Activated B cell treated with CpG ODN at 0.5 μM for 24 hours (primary cell): ENCODE measurements around the gene SLC6A8. TPM values are rescaled to one million over a fixed set of nuclear protein-coding genes. Genes with fewer than 3 reads are reported as not detected.

Experiments used
- ATAC-seq: fragments of 200-7000 bp; cut with Tn5 transposase; one replicate; pipeline ENCODE4 v1.10.0; 2021; ENCODE audit warnings: low read depth, mild to moderate bottlenecking, moderate library complexity
- CTCF ChIA-PET: fragments of 350-600 bp; sonication (Branson Sonifier 250); formaldehyde crosslinking; loops from one replicate; lab custom pipeline; 2021; ENCODE audit warnings: antibody characterized with exemption; lab: Charles Lee
- POLR2A ChIA-PET: fragments of 350-600 bp; sonication (Branson Sonifier 250); formaldehyde crosslinking; loops from one replicate; lab custom pipeline; 2021; ENCODE audit warnings: antibody characterized with exemption; lab: Charles Lee
- DNase-seq: peaks from one replicate; pipeline ENCODE4 v3.0.0; 2022
- H3K27ac Mint-ChIP-seq: one replicate; pipeline ENCODE4 v1.8.0; 2020; ENCODE audit warnings: mixed read lengths
- H3K27me3 Mint-ChIP-seq: one replicate; pipeline ENCODE4 v1.8.0; 2021; ENCODE audit warnings: mixed read lengths
- H3K36me3 Mint-ChIP-seq: one replicate; pipeline ENCODE4 v1.8.0; 2021; ENCODE audit warnings: low read depth, mixed read lengths
- H3K4me1 Mint-ChIP-seq: one replicate; pipeline ENCODE4 v1.8.0; 2021; ENCODE audit warnings: mixed read lengths
- H3K4me3 Mint-ChIP-seq: one replicate; pipeline ENCODE4 v1.8.0; 2020; ENCODE audit warnings: mild to moderate bottlenecking, mixed read lengths
- H3K9me3 Mint-ChIP-seq: one replicate; pipeline ENCODE4 v1.8.0; 2020; ENCODE audit warnings: mixed read lengths
- CTCF ChIP-seq: fragments of 200-600 bp; IDR thresholded peaks from one replicate; pipeline ENCODE4 v1.8.0; 2022; ENCODE audit warnings: antibody characterized with exemption, mild to moderate bottlenecking
- intact Hi-C: fragments of 100-400 bp; cut with micrococcal nuclease; formaldehyde crosslinking; loops from one replicate; pipeline ENCODE4 v1.15.1; 2024
- total RNA-seq: library from RNA; stranded (reverse); gene quantifications from 2 replicates; pipeline ENCODE4 v1.2.3, GENCODE V29; 2022

SLC6A8 gene
- total RNA-seq, 1 donor from 2014 or later, result 1.2 TPM

DNA sequence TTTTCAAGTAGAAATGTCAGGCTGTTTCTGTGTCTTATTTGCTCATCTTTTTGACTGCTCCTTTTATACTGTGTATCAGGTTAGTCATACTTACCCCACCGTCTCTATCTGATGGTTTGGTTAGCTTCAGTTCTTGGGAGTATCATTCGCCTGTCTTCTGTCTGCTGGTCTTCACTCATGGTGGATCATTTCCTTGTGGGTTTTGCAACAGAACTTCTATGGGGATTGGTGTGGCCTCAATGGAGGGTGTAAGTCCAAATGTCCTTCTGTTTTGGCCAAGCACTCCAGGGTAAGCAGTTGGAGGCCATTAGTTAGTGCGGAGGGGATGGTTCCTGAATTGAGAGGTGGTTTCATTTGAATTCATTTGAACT, 44.1 kb downstream of the SLC6A8 start:
- ChIA-PET POLR2A (no interaction called here), CTCF (no interaction called here)
- ATAC-seq (no peak), DNase-seq (no peak)
- Mint-ChIP-seq H3K27ac (no peak overlapping the region), H3K9me3 (peaks cover 2% of the 10 kb centered on the region), H3K4me1 (peaks cover 41% of the 10 kb centered on the region), H3K27me3 (no peaks in the 10 kb centered on the region), H3K36me3 (peaks cover 28% of the 10 kb centered on the region), H3K4me3 (no peak overlapping the region)
- intact Hi-C loops, result no loop called here
- no peak for TF ChIP-seq CTCF

GRCh38 chrX:153732401-153732800, 44.7 kb downstream of the SLC6A8 start:
- H3K4me3 Mint-ChIP-seq, result no peak overlapping the region
- H3K9me3 Mint-ChIP-seq, result peaks cover 2% of the 10 kb centered on the region
- peaks cover 35% of the 10 kb centered on the region for H3K4me1 Mint-ChIP-seq
- ChIA-PET POLR2A (no interaction called here), CTCF (no interaction called here)
- no peak for TF ChIP-seq CTCF
- H3K27ac Mint-ChIP-seq, result no peak overlapping the region
- H3K27me3 Mint-ChIP-seq, result no peaks in the 10 kb centered on the region
- no peak for ATAC-seq
- intact Hi-C loops, result no loop called here
- H3K36me3 Mint-ChIP-seq, result peaks cover 30% of the 10 kb centered on the region
- DNase-seq, result no peak

DNA sequence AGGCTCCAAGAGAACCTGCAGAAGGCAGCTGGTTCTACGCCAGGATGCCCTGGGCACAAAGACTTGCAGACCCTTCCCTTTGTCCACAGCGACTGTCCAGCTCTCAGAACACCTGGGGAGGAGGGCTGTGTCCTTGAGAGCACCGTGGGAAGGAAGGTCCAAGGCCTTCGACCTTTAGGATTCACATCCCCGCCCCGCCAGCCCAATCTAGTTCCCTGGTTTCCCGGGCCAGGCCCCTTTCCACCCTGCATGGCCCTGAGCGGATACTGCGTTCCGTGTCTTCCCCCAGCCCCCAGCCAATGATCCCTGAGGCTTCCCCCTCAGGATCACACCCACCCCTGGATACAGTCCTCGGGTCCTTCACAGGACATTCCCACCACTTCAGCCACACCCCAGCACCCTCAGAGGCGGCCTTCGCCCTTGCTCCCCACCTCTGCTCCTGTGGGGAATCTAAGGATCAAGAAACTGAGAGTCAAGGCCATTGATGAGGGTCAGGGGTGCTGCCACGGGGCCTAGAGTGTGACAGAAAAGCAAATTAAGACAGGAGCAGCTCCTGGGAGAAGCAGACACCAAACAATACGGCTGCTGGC, 46.0 kb downstream of the SLC6A8 start:
- Mint-ChIP-seq H3K4me1 (peaks cover 27% of the 10 kb centered on the region), H3K27me3 (no peaks in the 10 kb centered on the region), H3K9me3 (peaks cover 2% of the 10 kb centered on the region), H3K36me3 (peaks cover 32% of the 10 kb centered on the region), H3K27ac (no peak overlapping the region), H3K4me3 (no peak overlapping the region)
- no peak for TF ChIP-seq CTCF
- ChIA-PET CTCF (no interaction called here), POLR2A (no interaction called here)
- intact Hi-C loops, result no loop called here
- DNase-seq (no peak), ATAC-seq (no peak)

DNA sequence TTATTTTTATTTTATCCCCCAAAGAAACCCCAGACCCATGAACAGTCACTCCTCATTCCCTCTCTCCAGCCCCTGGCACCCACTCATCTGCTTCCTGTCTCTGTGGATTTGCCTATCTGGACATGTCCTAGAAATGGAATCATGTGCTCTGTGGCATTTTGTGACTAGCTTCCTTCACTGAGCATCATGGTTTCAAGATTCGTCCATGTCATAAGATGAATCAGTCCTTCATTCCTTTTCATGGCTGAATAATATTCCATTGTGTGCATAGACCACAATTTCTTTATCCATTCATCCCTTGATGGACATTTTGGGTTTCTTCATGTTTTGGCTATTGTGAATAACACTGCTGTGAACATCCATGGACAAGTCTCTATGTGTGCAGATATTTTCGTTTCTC, 47.1 kb downstream of the SLC6A8 start:
- H3K36me3 Mint-ChIP-seq, result peaks cover 31% of the 10 kb centered on the region
- no peak for TF ChIP-seq CTCF
- ChIA-PET CTCF (no interaction called here), POLR2A (interaction anchor here (1.1 kb wide), 1 partner anchor 8 kb away, joined by 3 read pairs; no protein-coding TSS in a partner anchor)
- no peak overlapping the region for H3K27ac Mint-ChIP-seq
- DNase-seq (no peak), ATAC-seq (no peak)
- H3K9me3 Mint-ChIP-seq, result peaks cover 2% of the 10 kb centered on the region
- peaks cover 23% of the 10 kb centered on the region for H3K4me1 Mint-ChIP-seq
- no peaks in the 10 kb centered on the region for H3K27me3 Mint-ChIP-seq
- intact Hi-C loops, result loop anchor here (1.0 kb wide), 1 partner anchor 8 kb away; no protein-coding TSS in a partner anchor
- H3K4me3 Mint-ChIP-seq, result no peak overlapping the region

DNA sequence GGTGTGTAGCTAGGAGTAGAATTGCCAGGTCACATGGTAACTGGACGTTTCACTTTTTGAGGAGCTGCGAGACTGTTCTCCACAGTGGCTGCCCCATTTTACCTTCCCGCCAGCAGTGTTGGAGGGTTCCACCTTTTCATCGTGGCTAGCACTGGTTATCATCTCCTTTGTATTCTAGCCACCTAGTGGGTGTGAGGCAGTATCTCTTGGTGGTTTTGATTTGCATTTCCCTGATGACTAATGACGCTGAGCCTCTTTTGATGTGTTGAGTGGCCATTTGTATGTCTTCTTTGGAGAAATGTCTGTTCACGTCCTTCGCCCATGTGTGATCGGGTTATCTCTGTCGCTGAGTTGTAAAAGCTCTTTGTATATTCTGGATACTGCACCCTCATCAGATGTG, 47.5 kb downstream of the SLC6A8 start:
- ATAC-seq, result peak; percentile 79
- no peak overlapping the region for H3K4me3 Mint-ChIP-seq
- H3K36me3 Mint-ChIP-seq, result peaks cover 31% of the 10 kb centered on the region
- H3K27ac Mint-ChIP-seq, result no peak overlapping the region
- H3K27me3 Mint-ChIP-seq, result no peaks in the 10 kb centered on the region
- intact Hi-C loops, result loop anchor here (1.0 kb wide), 1 partner anchor 8 kb away; no protein-coding TSS in a partner anchor
- TF ChIP-seq CTCF, result no peak
- ChIA-PET POLR2A (interaction anchor here (1.1 kb wide), 1 partner anchor 9 kb away, joined by 3 read pairs; no protein-coding TSS in a partner anchor), CTCF (no interaction called here)
- H3K4me1 Mint-ChIP-seq, result peaks cover 27% of the 10 kb centered on the region
- DNase-seq, result no peak
- H3K9me3 Mint-ChIP-seq, result peaks cover 2% of the 10 kb centered on the region
